GM12865 (cell line): ENCODE measurements around the gene QSOX2.

ENCODE experiments used
- DNase-seq: peaks from one replicate; pipeline ENCODE4 v3.0.0; 2010; ENCODE audit warnings: low read depth
- H3K4me3 ChIP-seq: 2 replicates; pipeline ENCODE4 v1.5.1; 2011; ENCODE audit warnings: mild to moderate bottlenecking, low read depth, low read length, control low read depth
- TF ChIP-seq, protein P1 (sequence below): IDR thresholded peaks from 2 replicates; pipeline ENCODE4 v1.5.1; 2011; ENCODE audit warnings: low read length, control low read depth, low read depth, inconsistent platforms; ENCODE audit not compliant: insufficient read depth; ENCODE audit errors: missing control alignments

Gene QSOX2

DNA sequence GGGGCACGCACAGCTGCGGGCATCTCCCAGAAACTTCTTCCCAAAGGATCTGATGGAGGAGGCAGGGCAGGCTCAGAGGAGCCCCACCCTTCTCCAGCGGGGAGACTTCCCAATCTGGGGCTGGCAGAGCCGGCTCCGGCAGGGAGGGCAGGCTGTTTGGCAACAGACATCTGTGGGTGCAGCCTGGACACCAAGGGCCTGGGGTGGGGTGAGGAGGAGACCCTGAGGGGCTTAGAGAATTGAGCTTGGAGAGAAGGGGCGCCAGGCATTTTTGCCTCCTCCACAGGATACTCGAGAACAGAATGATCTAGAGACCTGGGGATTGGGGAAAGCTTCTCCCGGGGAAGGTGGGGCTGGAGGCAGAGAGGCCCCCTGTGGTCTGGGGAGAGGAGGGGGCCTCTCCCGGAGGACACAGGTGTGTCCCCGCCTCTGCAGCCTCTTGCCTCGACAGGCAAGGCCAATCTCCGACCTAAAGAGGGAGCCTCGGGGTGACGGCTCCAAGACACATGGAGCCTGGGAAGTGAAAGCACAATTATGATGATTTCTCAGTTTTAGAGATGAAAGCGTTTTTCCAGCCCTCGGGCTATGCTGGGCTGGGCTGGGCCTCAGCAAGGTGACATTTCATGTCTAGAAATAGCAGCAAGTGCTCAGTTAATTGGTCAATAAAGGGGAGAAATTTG is 49.1 kb downstream of the QSOX2 start:
- DNase-seq: no peak
- TF ChIP-seq, protein P1, sequence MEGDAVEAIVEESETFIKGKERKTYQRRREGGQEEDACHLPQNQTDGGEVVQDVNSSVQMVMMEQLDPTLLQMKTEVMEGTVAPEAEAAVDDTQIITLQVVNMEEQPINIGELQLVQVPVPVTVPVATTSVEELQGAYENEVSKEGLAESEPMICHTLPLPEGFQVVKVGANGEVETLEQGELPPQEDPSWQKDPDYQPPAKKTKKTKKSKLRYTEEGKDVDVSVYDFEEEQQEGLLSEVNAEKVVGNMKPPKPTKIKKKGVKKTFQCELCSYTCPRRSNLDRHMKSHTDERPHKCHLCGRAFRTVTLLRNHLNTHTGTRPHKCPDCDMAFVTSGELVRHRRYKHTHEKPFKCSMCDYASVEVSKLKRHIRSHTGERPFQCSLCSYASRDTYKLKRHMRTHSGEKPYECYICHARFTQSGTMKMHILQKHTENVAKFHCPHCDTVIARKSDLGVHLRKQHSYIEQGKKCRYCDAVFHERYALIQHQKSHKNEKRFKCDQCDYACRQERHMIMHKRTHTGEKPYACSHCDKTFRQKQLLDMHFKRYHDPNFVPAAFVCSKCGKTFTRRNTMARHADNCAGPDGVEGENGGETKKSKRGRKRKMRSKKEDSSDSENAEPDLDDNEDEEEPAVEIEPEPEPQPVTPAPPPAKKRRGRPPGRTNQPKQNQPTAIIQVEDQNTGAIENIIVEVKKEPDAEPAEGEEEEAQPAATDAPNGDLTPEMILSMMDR: no peak

DNA sequence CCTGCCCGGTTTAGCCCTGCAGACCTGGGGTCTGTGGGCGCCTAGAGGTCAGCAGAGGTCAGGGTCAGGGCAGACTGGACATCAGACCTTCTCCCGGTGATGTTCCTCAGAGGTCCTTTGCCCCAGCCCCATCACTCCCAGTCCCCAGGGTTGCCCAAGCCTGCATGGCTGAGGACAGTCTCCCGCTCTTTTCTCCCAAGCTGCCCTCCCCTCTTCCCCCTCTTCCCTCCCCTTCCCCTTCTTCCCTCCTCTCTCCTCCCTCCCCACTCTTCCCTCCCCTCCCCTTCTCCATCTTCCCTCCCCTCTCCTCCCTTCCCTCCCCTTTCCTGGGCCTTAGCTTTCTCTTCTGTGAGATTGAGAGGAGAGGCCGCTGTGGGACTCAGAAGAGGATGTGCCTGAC is 51.1 kb downstream of the QSOX2 start:
- H3K4me3 ChIP-seq: no peak overlapping the region
- no peak for DNase-seq
- TF ChIP-seq, protein P1: no peak

More for the DNA sequence above, 49.1 kb downstream of the QSOX2 start:
- H3K4me3 ChIP-seq: no peak overlapping the region

DNA sequence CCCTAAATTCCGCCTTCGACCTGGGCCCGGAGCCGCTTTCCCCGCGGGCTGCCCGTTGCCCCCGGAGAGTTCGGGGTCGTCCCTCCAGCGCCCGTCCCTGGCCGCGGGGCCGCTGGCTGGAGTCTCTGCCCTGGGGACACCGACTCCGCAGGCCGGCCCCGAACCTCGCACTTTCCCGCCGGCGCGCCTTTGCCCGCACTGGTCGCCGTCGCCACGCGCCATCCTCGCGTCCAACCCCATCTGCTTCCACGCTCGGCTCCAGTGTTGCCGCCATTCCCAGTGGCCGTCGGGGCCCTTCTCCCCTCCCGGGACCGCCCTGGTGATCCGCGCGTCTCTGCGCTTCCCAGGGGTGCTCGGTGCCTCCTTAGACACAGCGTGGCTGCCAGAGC is 51.7 kb downstream of the QSOX2 start:
- no peak overlapping the region for H3K4me3 ChIP-seq
- DNase-seq: no peak
- TF ChIP-seq, protein P1: no peak

DNA sequence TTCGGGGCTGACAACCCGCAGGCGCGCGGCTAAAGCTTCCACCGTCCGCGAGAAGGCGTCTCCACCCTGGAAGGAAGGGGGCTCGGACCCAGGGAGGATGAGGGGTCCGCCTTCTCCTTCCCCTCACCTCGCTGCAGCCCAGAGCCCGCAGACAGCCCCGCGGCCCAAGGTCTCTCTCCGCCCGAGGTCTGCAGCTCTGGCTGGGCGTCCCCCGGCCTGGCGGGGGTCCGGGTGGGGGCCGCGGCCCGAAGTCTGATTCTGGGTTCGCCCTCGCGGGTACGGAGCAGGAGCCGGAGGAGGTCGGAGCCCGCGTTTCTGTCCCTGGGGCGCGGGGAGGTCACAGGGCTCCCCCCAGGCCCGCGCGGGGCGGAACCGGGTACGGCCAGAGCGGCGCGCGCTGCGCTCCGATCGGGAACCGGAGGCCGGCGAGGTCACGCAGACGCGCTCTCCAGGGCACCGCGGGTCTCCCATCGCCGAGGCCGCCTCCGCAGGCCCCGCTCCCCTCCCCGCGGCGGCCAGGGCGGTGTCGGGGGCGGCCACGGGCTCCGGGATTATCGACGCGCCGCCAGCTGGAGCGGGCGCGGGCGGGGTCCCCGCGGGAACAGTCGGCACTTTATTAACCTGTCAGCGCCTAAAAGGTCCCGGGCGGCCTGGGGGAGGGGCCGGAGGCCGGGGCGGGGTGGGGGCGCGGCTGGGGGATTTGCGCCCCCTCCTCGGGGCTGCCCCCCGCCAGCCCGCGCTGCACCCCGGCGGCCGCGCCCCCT is 52.3 kb downstream of the QSOX2 start:
- H3K4me3 ChIP-seq: no peak overlapping the region
- TF ChIP-seq, protein P1: no peak
- no peak for DNase-seq

DNA sequence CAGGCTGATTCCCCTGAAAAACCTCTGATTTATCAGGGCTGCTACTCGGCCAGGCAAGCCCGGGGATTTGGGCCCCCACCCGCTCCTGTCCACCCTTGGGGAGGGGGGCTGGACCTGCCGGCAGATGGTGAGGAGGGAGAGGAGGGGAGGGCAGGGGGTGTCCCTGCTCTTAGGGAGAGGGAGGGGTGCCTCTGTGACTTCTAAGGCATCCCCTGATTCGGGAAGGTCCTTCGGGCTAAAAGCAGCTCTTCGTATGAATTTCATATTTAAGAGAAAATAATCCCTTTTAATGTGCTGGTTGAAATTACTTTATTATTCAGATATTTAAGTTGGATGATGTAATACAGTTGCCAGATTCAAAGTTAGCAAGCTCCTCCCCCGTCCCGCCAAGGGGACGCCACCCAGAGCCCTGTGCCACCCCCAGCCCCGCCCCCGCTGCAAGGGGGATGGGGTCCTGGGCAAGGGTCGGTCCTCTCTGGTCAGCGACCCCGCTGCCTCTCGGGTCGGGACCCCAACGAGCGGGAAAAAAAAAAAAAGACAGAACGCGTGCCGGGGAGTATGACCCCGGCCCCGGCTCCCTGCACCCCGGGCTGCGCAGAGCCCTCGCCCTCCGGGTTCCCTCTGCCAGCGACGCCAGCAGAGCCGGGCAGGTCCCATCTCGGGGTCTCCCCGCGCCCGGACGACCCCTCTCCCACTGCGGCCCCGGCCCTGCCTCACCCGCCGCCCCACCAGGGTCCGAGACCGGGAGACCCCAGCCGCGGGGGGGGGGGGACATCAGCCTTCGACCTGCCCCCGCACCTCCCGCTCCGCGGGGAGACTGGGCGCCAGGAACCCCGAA is 53.1 kb downstream of the QSOX2 start:
- no peak for DNase-seq
- TF ChIP-seq, protein P1: no peak
- no peak overlapping the region for H3K4me3 ChIP-seq

DNA sequence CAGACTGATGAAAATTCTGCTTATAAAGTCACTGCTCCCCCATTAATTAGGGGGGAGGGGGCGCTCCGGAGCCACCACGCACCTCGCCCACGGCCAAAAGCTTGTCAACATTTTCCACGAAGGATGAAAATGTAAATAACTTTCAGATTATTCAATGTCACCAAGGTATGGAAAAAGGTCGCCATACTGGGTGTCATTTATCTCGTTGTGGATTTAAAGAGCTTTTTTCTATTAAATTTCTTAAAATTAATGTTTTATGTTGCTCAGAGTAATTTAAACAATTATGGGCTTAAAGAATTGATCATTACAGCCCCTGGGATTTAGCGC is 53.7 kb downstream of the QSOX2 start:
- TF ChIP-seq, protein P1: no peak
- DNase-seq: no peak
- H3K4me3 ChIP-seq: no peak overlapping the region
